Hematopoietic multipotent progenitor cell treated with erythropoietin and hydrocortisone succinate and interleukin-3 and kit ligand, for 4 days (in vitro differentiated cells): Measurements from ENCODE around the gene MTMR8.
A peak's percentile ranks its signal among the peaks of the same experiment; 100 is the strongest.
"Not testable (repeated sequence)": the region's sequence is repeated elsewhere in the genome, so short reads cannot be mapped to it uniquely, and the experiment has no call there.

Source experiments
- DNase-seq: peaks from one replicate; pipeline ENCODE4 v3.0.0-alpha.2; 2015

MTMR8 gene

DNA sequence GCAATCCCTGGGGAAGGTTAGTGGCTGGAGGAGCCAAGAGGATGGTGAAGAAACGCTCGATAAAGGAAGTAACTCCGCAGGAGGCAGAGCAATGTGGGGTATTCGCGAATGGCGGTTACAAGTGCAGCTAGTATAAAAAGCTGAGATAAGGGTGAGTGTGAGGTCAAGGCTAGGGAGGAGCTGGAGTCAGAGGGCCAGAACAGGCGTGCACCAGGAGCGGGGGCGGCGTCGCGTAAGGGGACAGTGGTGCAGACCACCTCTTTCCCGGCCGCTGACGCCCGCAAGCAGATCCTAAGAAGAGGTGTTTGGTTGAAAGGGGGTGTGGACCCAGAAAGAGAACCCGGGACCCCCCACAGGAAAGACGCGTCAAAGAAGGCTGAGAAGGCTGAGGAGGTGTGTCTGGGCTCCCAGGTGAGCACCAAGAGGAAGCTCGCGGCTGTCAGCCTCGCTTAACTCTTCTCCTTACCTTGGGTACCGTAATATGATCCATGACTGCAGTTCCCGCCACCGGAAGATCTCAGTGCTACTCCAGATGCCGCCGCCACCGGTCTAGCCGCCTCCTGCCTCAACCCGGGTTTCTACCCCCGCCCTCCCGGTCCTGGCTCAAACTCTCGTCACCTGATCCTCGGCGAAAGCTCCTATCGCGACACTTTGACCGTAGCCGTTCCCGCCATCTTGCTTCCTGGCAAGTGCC is at the start of gene MTMR8:
Gene MTMR8, minus strand, starts transcription at position 579 of the 694 bp plus-strand sequence. Its CDS starts 89 bp downstream, at position 490.
- DNase-seq, result peak; percentile 86

DNA sequence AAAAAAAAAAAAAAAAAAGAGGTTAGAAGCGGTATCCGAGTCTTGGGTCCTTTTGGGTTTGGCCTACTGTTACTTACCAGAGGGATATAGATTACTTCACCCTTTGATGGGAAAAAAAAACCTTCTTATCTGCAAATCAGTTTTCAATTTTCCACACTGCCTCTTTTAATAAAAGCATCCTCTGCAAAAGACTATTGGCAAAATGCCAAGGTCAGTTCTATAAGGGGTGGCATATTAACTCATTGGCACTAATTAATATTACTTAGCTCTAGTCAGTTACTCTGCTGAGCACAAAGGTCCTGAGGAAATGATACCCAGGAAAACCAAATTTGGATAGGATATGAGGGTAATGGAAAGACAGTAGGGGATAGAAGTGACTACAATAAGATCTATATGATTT is 44.3 kb upstream of the MTMR8 start:
- DNase-seq, result no peak

DNA sequence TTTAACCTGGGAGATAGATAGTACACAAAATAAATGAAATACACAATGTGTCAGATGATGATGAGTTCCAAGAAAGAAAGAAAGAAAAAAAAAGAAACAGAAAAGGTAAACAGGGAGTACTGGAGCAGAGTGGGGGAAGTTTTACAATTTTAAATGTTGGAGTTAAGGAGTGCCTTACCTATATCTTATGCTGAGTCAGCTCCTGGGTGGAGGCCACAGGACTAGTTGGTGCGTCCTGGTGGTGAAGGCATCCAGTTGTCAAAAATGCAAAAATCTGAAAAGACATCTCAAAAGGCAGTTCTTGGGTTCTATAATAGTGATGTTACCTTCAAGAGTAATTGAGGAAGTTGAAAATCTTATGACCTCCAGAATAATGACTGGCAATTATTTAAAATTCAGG is 42.4 kb upstream of the MTMR8 start:
- DNase-seq, result no peak

DNA sequence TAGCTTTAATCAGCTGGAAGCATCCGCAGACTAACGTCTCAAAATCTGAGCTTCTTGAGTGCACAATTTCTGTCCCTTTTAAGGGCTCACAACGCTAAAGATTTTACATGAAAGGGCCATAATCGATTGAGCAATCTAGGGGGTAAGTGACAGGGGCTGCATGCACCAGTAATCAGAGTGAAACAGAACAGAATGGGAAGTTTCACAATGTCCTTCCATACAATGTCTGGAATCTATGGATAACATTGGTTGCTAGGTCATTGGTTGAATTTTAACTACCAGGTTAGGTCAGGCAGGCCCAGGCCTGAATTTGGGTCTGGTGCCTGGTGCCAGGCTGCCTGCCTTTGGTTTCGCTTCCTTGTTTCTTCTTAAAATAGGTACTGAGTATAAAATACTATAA is 42.0 kb upstream of the MTMR8 start:
- no peak for DNase-seq

DNA sequence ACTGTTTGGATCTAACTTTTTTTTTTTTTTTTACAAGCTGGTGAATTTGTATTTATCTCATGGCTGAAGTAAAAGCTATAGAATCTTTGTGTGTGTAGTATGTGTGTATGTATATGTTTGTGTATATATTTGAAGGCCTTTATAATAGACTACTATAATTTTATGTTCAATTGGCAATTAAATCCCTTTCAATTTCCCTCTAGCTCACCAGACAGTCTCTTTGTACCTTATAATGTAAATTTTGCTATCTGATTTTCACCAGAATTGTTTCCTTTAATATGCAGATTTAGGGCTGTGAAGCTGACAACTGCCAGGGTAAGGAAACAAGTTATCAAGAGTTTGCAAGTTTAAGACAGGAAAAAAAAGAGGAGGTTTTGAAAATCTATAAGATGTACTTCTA is 33.1 kb upstream of the MTMR8 start:
- DNase-seq, result no peak

DNA sequence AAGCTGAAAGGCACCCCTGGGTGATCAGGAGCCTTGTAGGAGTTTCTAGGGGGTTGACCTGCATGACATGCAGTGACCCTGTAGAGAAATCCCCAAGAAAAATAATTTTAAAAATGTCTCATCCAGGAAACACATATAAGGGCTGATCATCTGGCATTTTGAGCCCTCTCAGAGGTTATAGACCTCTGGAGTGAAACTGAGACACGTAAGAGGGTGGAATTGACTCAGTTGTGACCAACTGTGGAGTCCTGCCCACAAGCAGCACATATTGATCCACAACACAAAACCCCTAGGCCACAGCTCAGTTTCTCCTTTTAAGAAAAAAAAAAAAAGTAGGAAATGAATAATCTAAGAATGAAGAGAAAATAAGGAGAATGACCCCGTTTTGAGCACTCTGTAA is 32.5 kb upstream of the MTMR8 start:
- no peak for DNase-seq

DNA sequence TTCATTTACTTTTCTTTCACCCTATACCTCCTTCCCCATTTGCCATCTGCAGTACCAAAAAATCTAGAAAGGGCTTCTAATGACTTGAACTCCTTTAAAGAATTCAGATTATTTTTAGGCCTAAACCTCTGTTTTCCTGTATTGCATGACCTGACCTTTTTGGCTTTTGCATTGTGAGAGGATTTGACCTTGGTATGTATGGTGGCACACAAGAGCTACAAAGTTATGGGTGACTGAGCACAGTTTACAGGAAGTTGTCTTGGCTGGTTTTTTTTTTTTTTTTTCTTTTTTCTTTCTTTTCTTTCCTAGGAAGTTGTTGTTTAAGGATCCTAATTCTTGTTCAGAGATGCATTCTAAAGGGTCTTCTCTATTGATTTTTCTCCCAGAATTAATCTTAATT is 32.0 kb upstream of the MTMR8 start:
- DNase-seq, result no peak

DNA sequence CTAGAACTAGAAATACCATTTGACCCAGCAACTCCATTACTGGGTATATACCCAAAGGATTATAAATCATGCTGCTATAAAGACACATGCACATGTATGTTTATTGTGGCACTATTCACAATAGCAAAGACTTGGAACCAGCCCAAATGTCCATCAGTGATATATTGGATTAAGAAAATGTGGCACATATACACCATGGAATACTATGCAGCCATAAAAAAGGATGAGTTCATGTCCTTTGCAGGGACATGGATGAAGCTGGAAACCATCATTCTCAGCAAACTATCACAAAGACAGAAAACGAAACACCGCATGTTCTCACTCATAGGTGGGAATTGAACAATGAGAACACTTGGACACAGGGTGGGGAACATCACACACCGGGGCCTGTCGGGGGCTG is 14.5 kb upstream of the MTMR8 start:
- not testable (repeated sequence) for DNase-seq

DNA sequence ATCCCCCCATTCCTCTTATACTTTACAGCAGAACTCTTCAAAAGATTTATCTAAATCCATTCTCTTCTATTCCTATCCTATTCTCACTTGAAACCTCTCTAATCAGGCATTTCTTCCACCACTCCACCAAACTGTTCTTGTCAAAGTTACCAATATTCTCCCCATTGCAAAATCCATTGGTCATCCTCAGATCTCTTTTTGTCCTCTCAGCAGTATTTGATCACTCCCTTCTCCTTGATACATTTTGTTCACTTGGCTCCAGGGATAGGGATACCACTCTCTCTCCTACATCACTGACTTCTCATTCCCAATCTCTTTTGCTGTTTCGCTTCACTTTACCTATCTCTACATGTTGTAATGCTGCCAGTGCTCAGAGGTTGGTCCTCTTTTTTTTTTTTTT is 2.8 kb upstream of the MTMR8 start:
- DNase-seq, result no peak

DNA sequence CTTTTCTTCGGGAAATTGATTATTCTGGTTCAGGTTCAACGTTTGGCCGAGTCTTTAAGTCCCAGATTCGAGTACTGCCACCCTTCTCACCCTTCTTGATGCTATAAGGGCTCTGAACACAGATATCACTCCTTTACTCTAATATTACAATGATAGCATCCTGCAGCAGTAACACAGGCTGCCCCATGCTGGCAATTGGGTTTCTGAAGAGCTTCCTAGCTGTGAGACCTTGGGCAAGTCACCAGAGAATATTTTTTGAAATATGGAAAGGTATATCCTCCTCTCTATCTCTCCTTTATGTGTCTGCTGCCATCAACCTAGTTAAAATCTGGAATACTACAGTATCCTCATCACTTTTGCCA is 297 bp upstream of the MTMR8 start:
- no peak for DNase-seq

DNA sequence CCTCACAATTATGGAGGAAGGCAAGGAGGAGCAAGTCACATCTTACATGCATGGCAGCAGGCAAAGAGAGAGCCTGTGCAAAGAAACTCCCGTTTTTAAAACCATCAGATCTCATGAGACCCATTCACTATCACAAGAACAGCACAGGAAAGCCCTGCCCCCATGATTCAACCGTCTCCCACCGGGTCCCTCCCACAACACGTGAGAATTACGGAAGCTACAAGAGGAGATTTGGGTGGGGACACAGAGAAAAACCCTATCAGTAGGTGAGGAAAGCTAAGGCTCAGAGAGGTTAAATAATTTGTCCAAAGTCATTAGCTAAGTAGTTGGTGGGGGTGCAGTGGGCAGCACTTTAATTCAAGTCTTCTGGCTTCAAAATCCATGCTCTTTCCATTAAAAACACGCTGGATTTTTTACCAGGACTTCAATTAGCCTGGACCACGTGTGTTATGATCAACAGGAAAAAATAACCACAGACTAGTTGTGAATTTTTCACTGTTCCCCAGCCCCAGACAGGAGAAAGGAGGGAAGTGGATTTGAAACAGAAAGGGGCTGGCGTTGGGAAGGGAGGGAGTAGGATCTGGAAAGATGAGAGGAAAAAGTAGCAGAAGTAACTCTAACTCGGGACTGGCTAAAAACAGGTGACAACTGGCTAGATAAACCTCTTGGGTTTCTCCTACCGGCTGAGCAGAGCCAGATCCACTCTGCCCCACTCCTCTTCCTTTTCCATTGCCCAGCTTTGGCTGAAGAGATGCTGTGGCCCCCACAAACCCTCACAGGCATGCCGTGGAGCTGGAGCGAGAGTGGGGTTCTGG is 986 bp downstream of the MTMR8 start:
- DNase-seq, result peak; percentile 5

DNA sequence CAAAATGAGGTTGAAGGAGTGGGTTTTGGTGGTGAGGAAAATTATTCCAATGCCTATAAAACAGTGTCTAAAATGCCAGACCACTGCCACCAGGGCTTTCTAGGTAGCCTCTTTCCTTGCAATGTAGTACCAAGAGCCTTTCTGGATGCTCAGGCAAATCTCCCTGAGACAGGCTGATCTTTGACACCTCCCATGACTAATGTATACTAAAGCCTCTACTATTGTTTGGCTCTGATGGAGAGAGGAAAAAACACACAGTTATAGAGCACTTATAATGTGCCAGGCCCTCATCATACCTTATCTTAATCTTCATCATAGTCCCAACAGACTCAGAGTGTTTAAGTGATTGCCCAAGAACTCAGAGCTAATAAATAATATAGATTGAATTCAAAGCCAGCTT is 5.8 kb downstream of the MTMR8 start:
- DNase-seq, result no peak

DNA sequence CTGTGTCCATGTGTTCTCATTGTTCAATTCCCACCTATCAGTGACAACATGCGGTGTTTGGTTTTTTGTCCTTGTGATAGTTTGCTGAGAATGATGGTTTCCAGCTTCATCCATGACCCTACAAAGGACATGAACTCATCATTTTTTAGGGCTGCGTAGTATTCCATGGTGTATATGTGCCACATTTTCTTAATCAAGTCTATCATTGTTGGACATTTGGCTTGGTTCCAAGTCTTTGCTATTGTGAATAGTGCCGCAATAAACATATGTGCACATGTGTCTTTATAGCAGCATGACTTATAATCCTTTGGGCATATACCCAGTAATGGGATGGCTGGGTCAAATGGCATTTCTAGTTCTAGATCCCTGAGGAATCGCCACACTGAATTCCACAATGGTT is 14.5 kb downstream of the MTMR8 start:
- DNase-seq, result not testable (repeated sequence)

DNA sequence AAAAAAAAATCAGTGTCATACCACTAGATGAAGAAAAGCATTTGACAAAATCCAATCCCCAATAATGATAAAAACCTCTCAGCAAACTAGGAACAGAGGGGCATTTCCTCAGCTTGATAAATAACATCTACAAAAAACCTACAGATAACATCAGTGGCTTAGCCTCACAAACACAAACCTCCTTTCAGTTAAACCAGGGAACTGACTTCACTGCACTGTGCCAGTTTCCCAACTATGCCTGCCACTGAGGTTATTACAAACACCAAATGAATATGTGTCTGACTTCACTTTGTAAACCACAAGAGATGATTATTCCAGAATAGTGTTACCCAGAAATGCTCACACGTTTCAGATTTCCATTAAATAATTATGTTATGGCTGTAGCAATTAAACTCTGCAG is 15.3 kb downstream of the MTMR8 start:
- peak; percentile 18 for DNase-seq

DNA sequence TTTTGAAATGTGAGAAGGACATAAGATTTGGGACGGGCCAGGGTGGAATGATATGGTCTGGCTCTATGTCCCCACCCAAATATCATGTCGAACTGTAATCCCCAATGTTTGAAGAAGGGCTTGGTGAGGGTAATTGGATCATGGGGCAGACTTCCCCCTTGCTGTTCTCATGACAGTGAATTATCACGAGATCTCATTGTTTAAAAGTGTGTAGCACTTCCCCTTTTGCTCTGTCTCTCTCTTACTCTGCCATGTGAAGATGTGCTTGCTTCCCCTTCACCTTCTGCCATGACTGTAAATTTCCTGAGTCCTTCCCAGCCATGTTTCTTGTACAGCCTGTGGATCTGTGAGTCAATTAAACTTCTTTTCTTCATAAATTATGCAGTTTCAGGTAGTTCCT is 17.5 kb downstream of the MTMR8 start:
- DNase-seq, result peak; percentile 26

DNA sequence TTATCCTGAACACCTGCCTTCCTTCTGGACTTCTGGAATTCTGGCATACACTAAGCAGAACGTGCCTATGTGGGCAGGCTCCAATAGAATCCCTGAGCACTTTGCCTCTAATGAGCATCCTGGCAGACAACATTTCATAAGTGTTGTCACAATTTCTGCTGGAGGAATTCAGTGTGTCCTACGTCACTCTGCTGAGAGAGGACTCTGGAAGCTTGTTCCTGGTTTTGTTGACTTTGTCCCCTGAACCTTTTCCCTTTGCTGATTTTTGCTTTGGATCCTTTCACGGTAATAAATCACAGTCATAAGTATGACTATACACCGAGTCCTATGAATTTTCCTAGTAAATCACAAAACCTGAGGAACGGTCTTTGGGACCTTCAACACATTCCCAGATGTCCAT is 43.2 kb downstream of the MTMR8 start:
- no peak for DNase-seq

DNA sequence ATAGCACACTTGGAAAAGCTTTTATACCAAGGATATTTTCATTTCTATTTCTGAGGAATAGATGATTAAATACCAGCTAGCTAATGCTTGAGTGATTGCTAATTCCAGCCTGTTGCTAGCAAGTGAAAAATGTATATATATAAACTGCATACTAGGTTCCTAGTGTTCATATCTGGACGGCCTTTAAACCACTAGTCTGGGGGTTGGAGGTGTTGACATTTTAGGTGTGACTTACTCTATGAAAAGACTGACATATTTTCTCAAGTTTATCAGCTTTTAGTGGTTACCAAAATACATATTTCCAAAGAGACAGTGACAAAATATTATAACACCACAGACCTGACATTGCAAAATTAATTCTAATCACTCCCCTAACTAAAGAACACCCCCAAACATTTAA is 44.7 kb downstream of the MTMR8 start:
- no peak for DNase-seq

DNA sequence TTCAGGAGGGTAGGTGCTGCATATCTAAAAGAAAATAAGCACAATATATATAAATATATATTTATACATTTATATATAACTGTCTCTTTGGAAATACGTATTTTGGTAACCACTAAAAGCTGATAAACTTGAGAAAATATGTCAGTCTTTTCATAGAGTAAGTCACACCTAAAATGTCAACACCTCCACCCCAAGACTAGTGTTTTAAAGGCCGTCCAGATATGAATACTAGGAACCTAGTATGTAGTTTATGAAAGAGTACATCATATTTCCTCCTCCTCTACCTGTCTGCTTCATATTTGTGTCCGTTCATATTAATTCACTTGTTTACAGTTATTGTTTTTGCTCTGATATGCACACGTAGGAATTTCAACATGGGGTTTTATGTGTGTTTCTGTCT is 45.2 kb downstream of the MTMR8 start:
- DNase-seq, result no peak

DNA sequence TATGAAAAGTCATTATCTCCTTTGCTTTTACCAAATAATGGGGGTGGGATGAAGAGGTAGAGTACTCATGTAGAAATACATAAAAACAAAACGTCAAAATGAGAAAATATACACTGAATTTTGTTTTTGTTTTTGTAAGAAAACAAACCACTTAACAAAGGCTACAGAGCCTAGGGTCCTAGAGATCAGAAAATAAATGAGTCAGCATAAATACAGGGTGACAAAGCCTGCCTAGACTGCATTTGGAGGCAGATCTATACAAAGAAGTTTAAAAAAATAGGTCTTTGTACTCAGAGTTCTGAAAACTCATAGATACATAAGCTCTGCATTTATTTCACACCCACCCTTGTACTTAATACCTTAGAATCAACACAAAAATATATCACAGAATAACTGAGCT is 52.4 kb downstream of the MTMR8 start:
- DNase-seq, result no peak

DNA sequence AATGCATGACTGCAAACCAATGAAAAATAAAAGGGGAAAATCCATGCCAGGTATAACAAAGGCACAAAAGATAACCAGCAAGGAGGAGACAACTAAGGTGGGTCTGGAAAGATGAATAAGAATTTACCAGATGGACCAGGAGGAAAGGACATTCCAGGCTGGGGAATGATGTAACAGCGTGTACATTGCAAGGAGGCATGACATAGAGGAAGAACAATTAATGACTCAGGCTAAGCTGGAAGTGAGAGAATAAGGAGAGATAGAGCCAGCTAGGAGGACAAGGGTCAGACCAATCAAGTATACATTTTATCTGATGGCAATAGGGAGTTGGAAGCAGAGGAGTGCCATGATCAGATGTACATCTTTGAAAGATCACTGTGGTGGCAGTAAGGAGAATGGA is 57.0 kb downstream of the MTMR8 start:
- no peak for DNase-seq

DNA sequence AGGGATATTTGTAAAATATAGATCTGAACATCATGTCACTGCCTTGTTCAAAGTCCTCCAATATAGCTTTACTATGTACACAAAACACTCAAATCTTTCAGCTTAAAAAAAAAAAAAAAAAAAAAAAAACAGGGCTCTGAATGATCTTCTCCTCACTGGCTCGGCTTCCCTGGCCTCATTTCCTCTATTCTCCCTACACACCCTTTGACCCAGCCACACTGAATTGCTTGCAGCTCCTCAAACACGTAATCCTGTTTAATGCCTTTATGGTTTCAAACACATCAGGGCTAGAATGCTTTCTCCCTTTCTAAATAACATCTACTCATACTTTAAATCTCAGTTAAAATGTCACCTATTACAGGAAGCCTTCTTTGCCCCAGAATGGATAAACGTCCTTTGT is 60.8 kb downstream of the MTMR8 start:
- DNase-seq, result no peak

DNA sequence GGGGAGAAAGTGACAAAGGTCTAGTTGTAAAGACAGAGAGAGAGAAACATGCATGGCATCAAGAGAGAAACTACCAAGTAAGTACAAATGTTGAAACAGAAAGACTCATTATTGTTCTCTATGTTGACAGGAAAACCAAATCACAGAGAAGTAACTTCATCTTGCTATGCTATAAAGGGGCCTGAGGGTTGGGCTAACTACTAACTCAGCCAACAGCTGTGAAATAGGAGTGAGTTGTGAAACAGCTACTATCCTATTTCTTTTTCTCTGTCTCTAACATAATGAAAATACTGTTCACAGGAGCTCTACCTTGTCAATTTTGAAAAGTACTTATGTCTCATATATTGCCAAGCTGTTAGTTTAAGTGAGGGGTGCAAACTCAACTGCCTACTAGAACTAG is 65.0 kb downstream of the MTMR8 start:
- DNase-seq, result no peak

DNA sequence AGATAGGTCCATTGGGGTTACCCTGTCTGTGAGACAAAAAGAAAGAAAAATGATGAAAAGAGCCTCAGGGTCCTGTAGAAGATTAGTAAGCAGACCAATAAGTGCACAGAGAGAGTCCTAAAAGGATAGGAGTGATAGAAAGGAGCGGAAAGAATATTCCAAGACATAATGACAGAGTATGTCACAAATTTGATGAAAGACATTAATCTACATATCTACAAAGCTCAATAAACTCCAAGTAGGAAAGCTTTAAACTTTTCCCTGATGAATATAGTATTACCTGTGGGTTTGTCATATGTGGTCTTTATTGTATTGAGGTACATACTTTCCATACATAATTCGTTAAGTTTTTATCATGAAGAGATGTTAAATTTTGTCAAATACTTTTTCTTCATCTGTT is 73.7 kb downstream of the MTMR8 start:
- DNase-seq, result no peak

DNA sequence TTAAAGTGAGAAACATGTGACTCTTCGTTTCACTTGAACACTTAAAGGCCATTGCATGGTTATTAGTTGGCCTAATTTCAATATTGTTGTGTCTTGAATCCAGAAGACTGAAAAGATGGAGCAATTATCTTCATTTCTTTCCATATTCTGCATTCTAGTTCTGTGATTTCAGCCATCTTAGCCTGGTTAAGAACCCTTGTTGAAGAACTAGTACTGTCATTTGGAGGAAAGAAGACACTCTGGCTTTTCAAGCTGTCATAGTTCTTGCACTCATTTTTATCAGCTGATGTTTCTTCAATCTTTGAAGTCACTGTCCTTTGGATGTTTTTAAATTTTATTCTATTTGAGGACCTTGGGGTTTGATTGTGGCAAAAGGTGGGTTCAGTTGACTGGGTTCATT is 81.6 kb downstream of the MTMR8 start:
- DNase-seq, result no peak

DNA sequence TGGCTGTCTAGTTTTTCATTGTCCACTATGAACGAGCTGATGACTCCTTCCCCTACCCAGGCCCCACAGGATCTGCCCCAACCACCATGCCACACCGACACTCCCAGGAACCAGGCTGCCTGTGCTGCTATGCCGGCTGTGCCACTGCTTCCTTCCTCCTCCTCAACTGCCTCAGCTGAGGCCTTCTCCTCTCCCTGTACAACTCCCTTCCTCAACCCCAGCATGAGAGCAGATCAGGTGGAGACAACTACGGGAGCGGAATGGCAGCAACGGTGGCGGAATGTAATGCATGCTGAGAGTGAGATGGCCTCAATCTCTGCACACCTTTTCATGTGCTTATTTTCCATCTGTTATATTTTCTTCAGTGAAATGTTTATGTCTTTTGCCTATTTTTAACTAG is 88.5 kb downstream of the MTMR8 start:
- no peak for DNase-seq
